Activated CD8-positive, alpha-beta memory T cell treated with anti-CD3 and anti-CD28 coated beads, Interleukin-2, amount 10 ng/mL, durations not matched to agents 7 days and 5 days (primary cell): ENCODE data around the gene LPP. TPM values are rescaled to one million over a fixed set of nuclear protein-coding genes. Genes with fewer than 3 reads are reported as not detected.
A peak's percentile ranks its signal among the peaks of the same experiment; 100 is the strongest.

Experiments used
- ATAC-seq: fragments of 150-1000 bp; cut with Tn5 transposase; one replicate; pipeline ENCODE4 v1.10.0; 2021; ENCODE audit warnings: moderate library complexity
- CTCF ChIA-PET: fragments of 350-600 bp; sonication (Branson Sonifier 250); formaldehyde crosslinking; loops from one replicate; lab custom pipeline; 2021; ENCODE audit warnings: antibody characterized with exemption; lab: Charles Lee
- DNase-seq: peaks from one replicate; pipeline ENCODE4 v3.0.0-alpha.2; 2020
- H3K27ac Mint-ChIP-seq: one replicate; pipeline ENCODE4 v1.8.0; 2021; ENCODE audit warnings: mild to moderate bottlenecking, mixed read lengths
- H3K27me3 Mint-ChIP-seq: one replicate; pipeline ENCODE4 v1.8.0; 2021; ENCODE audit warnings: mixed read lengths
- H3K36me3 Mint-ChIP-seq: one replicate; pipeline ENCODE4 v1.8.0; 2021; ENCODE audit warnings: mild to moderate bottlenecking, mixed read lengths
- H3K4me1 Mint-ChIP-seq: one replicate; pipeline ENCODE4 v1.8.0; 2021; ENCODE audit warnings: mixed read lengths
- H3K4me3 Mint-ChIP-seq: one replicate; pipeline ENCODE4 v1.8.0; 2021; ENCODE audit warnings: mild to moderate bottlenecking, moderate library complexity, mixed read lengths
- H3K9me3 Mint-ChIP-seq: one replicate; pipeline ENCODE4 v1.8.0; 2022; ENCODE audit warnings: low read depth, mixed read lengths
- total RNA-seq, 2 experiments: library from RNA; stranded (reverse); gene quantifications; one replicate each; pipeline ENCODE4 v1.2.3, GENCODE V29; 2021

Gene LPP
- total RNA-seq, 2 experiments from 2014 or later: 23.6 to 57.1 TPM

- no peaks in the 10 kb centered on the region for H3K9me3 Mint-ChIP-seq
- H3K27ac Mint-ChIP-seq: no peak overlapping the region
- peaks cover 19% of the 10 kb centered on the region for H3K36me3 Mint-ChIP-seq
- no peak for ATAC-seq
- no peak overlapping the region for H3K4me3 Mint-ChIP-seq
- CTCF ChIA-PET: interaction anchor here (1.0 kb wide), 2 partner anchors 10 to 564 kb away, joined by 3 to 5 read pairs; no protein-coding TSS in a partner anchor
- no peak for DNase-seq
- peaks cover 60% of the 10 kb centered on the region for H3K27me3 Mint-ChIP-seq
- peaks cover 18% of the 10 kb centered on the region for H3K4me1 Mint-ChIP-seq
Observed at GRCh38 chr3:188304501-188304900, 150.5 kb downstream of the LPP start.

- Mint-ChIP-seq H3K27ac (no peak overlapping the region), H3K36me3 (peaks cover 19% of the 10 kb centered on the region), H3K4me1 (peaks cover 23% of the 10 kb centered on the region), H3K4me3 (no peak overlapping the region), H3K27me3 (peaks cover 68% of the 10 kb centered on the region), H3K9me3 (no peaks in the 10 kb centered on the region)
- ATAC-seq (no peak), DNase-seq (no peak)
- CTCF ChIA-PET: interaction anchor here (1.0 kb wide), 2 partner anchors 10 to 565 kb away, joined by 3 to 5 read pairs; no protein-coding TSS in a partner anchor
Observed at GRCh38 chr3:188305220-188305619, 151.3 kb downstream of the LPP start.

GRCh38 chr3:188306435-188307005 lies 152.6 kb downstream of the LPP start:
- no peak overlapping the region for H3K4me3 Mint-ChIP-seq
- peaks cover 69% of the 10 kb centered on the region for H3K27me3 Mint-ChIP-seq
- ATAC-seq (no peak), DNase-seq (no peak)
- H3K4me1 Mint-ChIP-seq: peaks cover 23% of the 10 kb centered on the region
- peaks cover 18% of the 10 kb centered on the region for H3K36me3 Mint-ChIP-seq
- CTCF ChIA-PET: no interaction called here
- H3K9me3 Mint-ChIP-seq: no peaks in the 10 kb centered on the region
- H3K27ac Mint-ChIP-seq: no peak overlapping the region

GRCh38 chr3:188309437-188310269 lies 155.7 kb downstream of the LPP start:
- DNase-seq (peak; percentile 73), ATAC-seq (peak; percentile 92)
- Mint-ChIP-seq H3K36me3 (peaks cover 24% of the 10 kb centered on the region), H3K27me3 (peaks cover 60% of the 10 kb centered on the region), H3K4me3 (peak overlapping the region; percentile 23), H3K4me1 (peaks cover 18% of the 10 kb centered on the region), H3K27ac (no peak overlapping the region), H3K9me3 (no peaks in the 10 kb centered on the region)
- CTCF ChIA-PET: interaction anchor here (0.7 kb wide), 1 partner anchor 497 kb away, joined by 3 read pairs; no protein-coding TSS in a partner anchor

- CTCF ChIA-PET: interaction anchor here (0.7 kb wide), 1 partner anchor 497 kb away, joined by 3 read pairs; no protein-coding TSS in a partner anchor
- DNase-seq (no peak), ATAC-seq (peak; percentile 17)
- peaks cover 18% of the 10 kb centered on the region for H3K4me1 Mint-ChIP-seq
- H3K9me3 Mint-ChIP-seq: no peaks in the 10 kb centered on the region
- no peak overlapping the region for H3K4me3 Mint-ChIP-seq
- peaks cover 58% of the 10 kb centered on the region for H3K27me3 Mint-ChIP-seq
- H3K36me3 Mint-ChIP-seq: peaks cover 23% of the 10 kb centered on the region
- H3K27ac Mint-ChIP-seq: peak overlapping the region; percentile 13
Observed at GRCh38 chr3:188310270-188310710, 156.3 kb downstream of the LPP start.

GRCh38 chr3:188315553-188315952 lies 161.6 kb downstream of the LPP start:
- H3K36me3 Mint-ChIP-seq: peaks cover 17% of the 10 kb centered on the region
- H3K27ac Mint-ChIP-seq: no peak overlapping the region
- peaks cover 36% of the 10 kb centered on the region for H3K27me3 Mint-ChIP-seq
- CTCF ChIA-PET: interaction anchor here (0.6 to 0.9 kb wide), 2 partner anchors 575 to 984 kb away, joined by 3 read pairs; no protein-coding TSS in a partner anchor
- H3K4me3 Mint-ChIP-seq: no peak overlapping the region
- peaks cover 6% of the 10 kb centered on the region for H3K4me1 Mint-ChIP-seq
- H3K9me3 Mint-ChIP-seq: no peaks in the 10 kb centered on the region
- DNase-seq (no peak), ATAC-seq (no peak)

GRCh38 chr3:188316021-188316722 lies 162.2 kb downstream of the LPP start:
- Mint-ChIP-seq H3K4me1 (peaks cover 9% of the 10 kb centered on the region), H3K9me3 (no peaks in the 10 kb centered on the region), H3K27ac (no peak overlapping the region), H3K4me3 (no peak overlapping the region), H3K27me3 (peaks cover 38% of the 10 kb centered on the region), H3K36me3 (peaks cover 20% of the 10 kb centered on the region)
- CTCF ChIA-PET: interaction anchor here (0.6 kb wide), 1 partner anchor 983 kb away, joined by 3 read pairs; no protein-coding TSS in a partner anchor
- ATAC-seq: no peak
- DNase-seq: no peak

GRCh38 chr3:188316723-188317070 lies 162.7 kb downstream of the LPP start:
- H3K27me3 Mint-ChIP-seq: peaks cover 34% of the 10 kb centered on the region
- DNase-seq (no peak), ATAC-seq (no peak)
- H3K27ac Mint-ChIP-seq: no peak overlapping the region
- H3K36me3 Mint-ChIP-seq: peaks cover 20% of the 10 kb centered on the region
- CTCF ChIA-PET: no interaction called here
- H3K4me3 Mint-ChIP-seq: no peak overlapping the region
- H3K9me3 Mint-ChIP-seq: no peaks in the 10 kb centered on the region
- peaks cover 9% of the 10 kb centered on the region for H3K4me1 Mint-ChIP-seq

- Mint-ChIP-seq H3K4me3 (no peak overlapping the region), H3K9me3 (peaks cover 2% of the 10 kb centered on the region), H3K4me1 (peaks cover 33% of the 10 kb centered on the region), H3K27me3 (peaks cover 42% of the 10 kb centered on the region), H3K36me3 (peaks cover 16% of the 10 kb centered on the region), H3K27ac (no peak overlapping the region)
- CTCF ChIA-PET: no interaction called here
- DNase-seq (no peak), ATAC-seq (no peak)
Observed at GRCh38 chr3:188319569-188319968, 165.6 kb downstream of the LPP start.

- Mint-ChIP-seq H3K9me3 (peaks cover 2% of the 10 kb centered on the region), H3K4me3 (no peak overlapping the region), H3K4me1 (peaks cover 35% of the 10 kb centered on the region), H3K27ac (no peak overlapping the region), H3K36me3 (peaks cover 22% of the 10 kb centered on the region), H3K27me3 (peaks cover 44% of the 10 kb centered on the region)
- CTCF ChIA-PET: no interaction called here
- no peak for DNase-seq
- ATAC-seq: no peak
Observed at GRCh38 chr3:188320757-188321156, 166.8 kb downstream of the LPP start.

GRCh38 chr3:188321258-188321657 lies 167.3 kb downstream of the LPP start:
- CTCF ChIA-PET: no interaction called here
- H3K27ac Mint-ChIP-seq: no peak overlapping the region
- H3K36me3 Mint-ChIP-seq: peaks cover 27% of the 10 kb centered on the region
- ATAC-seq (no peak), DNase-seq (no peak)
- H3K4me3 Mint-ChIP-seq: no peak overlapping the region
- H3K27me3 Mint-ChIP-seq: peaks cover 48% of the 10 kb centered on the region
- H3K4me1 Mint-ChIP-seq: peaks cover 35% of the 10 kb centered on the region
- H3K9me3 Mint-ChIP-seq: peaks cover 2% of the 10 kb centered on the region

- Mint-ChIP-seq H3K27ac (no peak overlapping the region), H3K36me3 (peaks cover 28% of the 10 kb centered on the region), H3K4me1 (peaks cover 32% of the 10 kb centered on the region), H3K27me3 (peaks cover 41% of the 10 kb centered on the region), H3K4me3 (no peak overlapping the region), H3K9me3 (peaks cover 2% of the 10 kb centered on the region)
- DNase-seq (no peak), ATAC-seq (no peak)
- CTCF ChIA-PET: no interaction called here
Observed at GRCh38 chr3:188322135-188322887, 168.4 kb downstream of the LPP start.
